ENCODE data around the gene RTKN2. TPM values are rescaled to one million over a fixed set of nuclear protein-coding genes. Genes with fewer than 3 reads are reported as not detected.

The RTKN2 gene
- total RNA-seq, 4 donors from 2014 or later, result 0.83 to 2.5 (median 0.94) TPM

DNA sequence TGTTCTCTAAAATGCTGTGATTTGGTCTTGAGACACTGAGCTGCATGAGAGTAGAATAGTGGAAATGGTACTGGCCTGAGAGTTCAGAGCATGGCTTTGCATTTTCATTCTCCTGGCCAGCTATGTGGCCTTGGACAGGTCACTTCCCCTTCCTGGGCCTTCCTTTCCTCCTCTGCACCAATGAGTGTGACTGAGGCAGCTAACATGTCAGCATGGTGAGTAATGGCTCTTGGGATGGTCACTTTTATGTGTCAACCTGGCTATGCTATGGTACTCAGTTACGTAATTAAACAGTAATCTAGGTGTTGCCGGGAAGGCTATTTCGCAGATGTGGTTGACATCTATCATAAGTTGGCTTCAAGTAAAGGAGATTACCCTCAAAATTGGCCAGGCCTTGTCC is 109.3 kb downstream of the RTKN2 start:
- H3K4me3 ChIP-seq, result no peak overlapping the region
- 100% methylated on average over 3 of the region's 3 CpGs for WGBS
- no peak for DNase-seq (ENCODE audit: low spot score in 2 of 2)
- no peaks in the 10 kb centered on the region for H3K27me3 ChIP-seq
- no peak overlapping the region for H3K27ac ChIP-seq
- no peaks in the 10 kb centered on the region for H3K9me3 ChIP-seq
- no peak for TF ChIP-seq EP300 (IDR thresholded peaks at IDR 0.05)
- no peak for TF ChIP-seq POLR2AphosphoS5 (IDR thresholded peaks at IDR 0.05)
- TF ChIP-seq POLR2A (IDR thresholded peaks at IDR 0.05), result no peak
- TF ChIP-seq CTCF (IDR thresholded peaks at IDR 0.05), result no peak
- no peaks in the 10 kb centered on the region for H3K4me1 ChIP-seq
- no peaks in the 10 kb centered on the region for H3K36me3 ChIP-seq

- Histone ChIP-seq H3K4me1 (no peaks in the 10 kb centered on the region), H3K27me3 (no peaks in the 10 kb centered on the region), H3K36me3 (no peaks in the 10 kb centered on the region), H3K4me3 (no peak overlapping the region), H3K27ac (no peak overlapping the region), H3K9me3 (no peaks in the 10 kb centered on the region)
- TF ChIP-seq CTCF (IDR thresholded peaks at IDR 0.05) (no peak), POLR2AphosphoS5 (IDR thresholded peaks at IDR 0.05) (no peak), POLR2A (IDR thresholded peaks at IDR 0.05) (no peak), EP300 (IDR thresholded peaks at IDR 0.05) (no peak)
- 77% methylated on average over 3 of the region's 3 CpGs for WGBS
- DNase-seq (ENCODE audit: low spot score in 2 of 2), result no peak
Observed at GRCh38 chr10:62157601-62158000, 111.0 kb downstream of the RTKN2 start.

- Histone ChIP-seq H3K9me3 (peaks cover 3% of the 10 kb centered on the region), H3K4me1 (no peaks in the 10 kb centered on the region), H3K4me3 (no peak overlapping the region), H3K36me3 (no peaks in the 10 kb centered on the region), H3K27ac (no peak overlapping the region), H3K27me3 (no peaks in the 10 kb centered on the region)
- TF ChIP-seq CTCF (IDR thresholded peaks at IDR 0.05) (no peak), EP300 (IDR thresholded peaks at IDR 0.05) (no peak), POLR2A (IDR thresholded peaks at IDR 0.05) (no peak), POLR2AphosphoS5 (IDR thresholded peaks at IDR 0.05) (no peak)
- WGBS, result 83% methylated on average over 7 of the region's 7 CpGs
- DNase-seq (ENCODE audit: low spot score in 2 of 2), result no peak
Observed at GRCh38 chr10:62155054-62155680, 113.5 kb downstream of the RTKN2 start.

DNA sequence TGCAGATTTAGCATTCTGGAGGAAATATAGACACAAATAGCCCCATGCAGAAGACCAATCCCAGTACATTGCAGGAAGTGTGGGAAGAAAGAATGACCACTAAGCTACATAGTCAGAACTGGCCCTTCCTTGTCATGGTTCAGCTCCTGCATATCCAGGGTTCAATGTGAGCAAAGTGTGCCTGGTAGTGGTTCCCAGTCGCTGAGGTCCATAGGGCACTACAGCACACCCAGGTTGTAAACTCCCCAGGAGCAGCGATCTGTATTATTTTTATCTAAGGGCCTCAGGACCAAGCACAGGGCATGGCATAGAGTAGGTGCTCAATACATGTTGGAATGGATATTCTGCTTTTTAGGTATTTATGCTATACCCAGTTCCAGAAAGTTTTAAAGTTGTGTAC is 114.4 kb downstream of the RTKN2 start:
- no peaks in the 10 kb centered on the region for H3K27me3 ChIP-seq
- TF ChIP-seq EP300 (IDR thresholded peaks at IDR 0.05) (no peak), CTCF (IDR thresholded peaks at IDR 0.05) (no peak), POLR2A (IDR thresholded peaks at IDR 0.05) (no peak), POLR2AphosphoS5 (IDR thresholded peaks at IDR 0.05) (no peak)
- 88% methylated on average over 2 of the region's 2 CpGs for WGBS

GRCh38 chr10:62153191-62153590 is 115.5 kb downstream of the RTKN2 start:
- DNase-seq (ENCODE audit: low spot score in 2 of 2), result no peak
- WGBS, result 95% methylated on average over 1 of the region's 1 CpG
- Histone ChIP-seq H3K4me3 (no peak overlapping the region), H3K4me1 (no peaks in the 10 kb centered on the region), H3K9me3 (peaks cover 3% of the 10 kb centered on the region), H3K27me3 (no peaks in the 10 kb centered on the region), H3K27ac (no peak overlapping the region), H3K36me3 (no peaks in the 10 kb centered on the region)
- TF ChIP-seq CTCF (IDR thresholded peaks at IDR 0.05) (no peak), POLR2AphosphoS5 (IDR thresholded peaks at IDR 0.05) (no peak), EP300 (IDR thresholded peaks at IDR 0.05) (no peak), POLR2A (IDR thresholded peaks at IDR 0.05) (no peak)

More for the DNA sequence above, 114.4 kb downstream of the RTKN2 start:
- Histone ChIP-seq H3K27ac (no peak overlapping the region), H3K4me3 (no peak overlapping the region), H3K4me1 (no peaks in the 10 kb centered on the region), H3K9me3 (peaks cover 3% of the 10 kb centered on the region), H3K36me3 (no peaks in the 10 kb centered on the region)
- no peak for DNase-seq (ENCODE audit: low spot score in 2 of 2)
